Measurements from ENCODE around the gene SYNGR2. TPM values are rescaled to one million over a fixed set of nuclear protein-coding genes. Genes with fewer than 3 reads are reported as not detected.
A peak's percentile ranks its signal among the peaks of the same experiment; 100 is the strongest.

The SYNGR2 gene
- total and polyA plus RNA-seq, 8 donors: 52.3 to 94.2 (median 89.4) TPM

- intact Hi-C loops (cut with DNase I): no loop called here
- TF ChIP-seq CTCF (IDR thresholded peaks at IDR 0.05): no peak
- H3K27ac ChIP-seq: peak overlapping the region; percentile 56 to 83 (median 82)
- peak in 5 of 6 donors; percentile 16 to 63 (median 31) for DNase-seq
- H3K4me3 ChIP-seq: no peak overlapping the region
- 82 to 83% methylated on average over 21 of the region's 21 CpGs for WGBS, 2 donors
- no peaks in the 10 kb centered on the region for H3K9me3 ChIP-seq
- FAIRE-seq: no peak
- no peak for ATAC-seq
- H3K27me3 ChIP-seq: no peaks in the 10 kb centered on the region
- peaks cover 24 to 57% (median 37%) of the 10 kb centered on the region in 3 donors for H3K4me1 ChIP-seq
- no peaks in the 10 kb centered on the region for H3K36me3 ChIP-seq
Measured at GRCh38 chr17:78143214-78144146, 24.9 kb upstream of the SYNGR2 start.

- Histone ChIP-seq H3K27me3 (no peaks in the 10 kb centered on the region), H3K36me3 (no peaks in the 10 kb centered on the region), H3K4me3 (no peak overlapping the region), H3K9me3 (no peaks in the 10 kb centered on the region), H3K27ac (peak overlapping the region; percentile 56 to 83 (median 82)), H3K4me1 (peaks cover 24 to 57% (median 39%) of the 10 kb centered on the region in 3 donors)
- no peak for TF ChIP-seq CTCF (IDR thresholded peaks at IDR 0.05)
- DNase-seq (peak; percentile 84 to 91 (median 88)), FAIRE-seq (no peak), ATAC-seq (peak; percentile 62 to 68 (median 66))
- intact Hi-C loops (cut with DNase I): no loop called here
- 28 to 30% methylated on average over 9 to 11 of the region's 11 CpGs for WGBS, 2 donors
Measured at GRCh38 chr17:78144147-78144719, 24.1 kb upstream of the SYNGR2 start.

- WGBS, 2 donors: 21 to 25% methylated on average over 17 to 18 of the region's 18 CpGs
- Histone ChIP-seq H3K4me3 (no peak overlapping the region), H3K4me1 (peaks cover 24 to 57% (median 39%) of the 10 kb centered on the region in 3 donors), H3K27me3 (no peaks in the 10 kb centered on the region), H3K9me3 (no peaks in the 10 kb centered on the region), H3K27ac (peak overlapping the region; percentile 56 to 83 (median 82)), H3K36me3 (no peaks in the 10 kb centered on the region)
- no peak for TF ChIP-seq CTCF (IDR thresholded peaks at IDR 0.05)
- FAIRE-seq (no peak), ATAC-seq (peak; percentile 80 to 86 (median 84)), DNase-seq (peak; percentile 85 to 98 (median 96))
- intact Hi-C loops (cut with DNase I): no loop called here
Measured at GRCh38 chr17:78144736-78145641, 23.4 kb upstream of the SYNGR2 start.

- FAIRE-seq: no peak
- no peaks in the 10 kb centered on the region for H3K36me3 ChIP-seq
- peaks cover 24 to 54% (median 43%) of the 10 kb centered on the region in 3 donors for H3K4me1 ChIP-seq
- no peaks in the 10 kb centered on the region for H3K27me3 ChIP-seq
- WGBS, 2 donors: 89 to 97% methylated on average over 7 of the region's 7 CpGs
- no peaks in the 10 kb centered on the region for H3K9me3 ChIP-seq
- TF ChIP-seq CTCF (IDR thresholded peaks at IDR 0.05): no peak
- intact Hi-C loops (cut with DNase I): no loop called here
- DNase-seq: peak in 3 of 6 donors; percentile 9 to 32 (median 23)
- no peak overlapping the region for H3K4me3 ChIP-seq
- no peak for ATAC-seq
- peak overlapping the region; percentile 56 to 83 (median 82) for H3K27ac ChIP-seq
Measured at GRCh38 chr17:78146471-78146869, 21.9 kb upstream of the SYNGR2 start.

Data from pancreas (tissue), 10 donors.